IMR-90 (cell line): ENCODE results near the gene TENM4. TPM values are rescaled to one million over a fixed set of nuclear protein-coding genes. Genes with fewer than 3 reads are reported as not detected.

Source experiments
- ATAC-seq: fragments of 200-7000 bp; cut with Tn5 transposase; 2 replicates; pipeline ENCODE4 v1.9.1; 2020; ENCODE audit warnings: low read depth, mild to moderate bottlenecking, moderate library complexity
- BruUV-seq: library from RNA; stranded (reverse); fragments of 400-500 nt; replicated peaks from 2 replicates; lab custom pipeline; 2021; lab: Mats Ljungman, UMichigan
- CTCF ChIA-PET: fragments of 300-600 bp; formaldehyde crosslinking; extraction: SDS; loops from one replicate; lab custom pipeline; 2021; ENCODE audit warnings: antibody characterized with exemption; lab: Yijun Ruan, JAX
- POLR2A ChIA-PET: fragments of 300-600 bp; sonication (Branson Sonifier 250); formaldehyde crosslinking; loops from one replicate; lab custom pipeline; 2022; ENCODE audit warnings: antibody characterized with exemption; ENCODE audit not compliant: unreplicated experiment; lab: Charles Lee
- DNase-seq: peaks from one replicate; pipeline ENCODE4 v3.0.0; 2013
- H2AFZ ChIP-seq: replicated peaks from 2 replicates; pipeline ENCODE3; 2013; ENCODE audit warnings: low read length, mild to moderate bottlenecking; ENCODE audit not compliant: poor library complexity
- H2AK5ac ChIP-seq: 2 replicates; pipeline ENCODE4 v1.6.1; 2013; ENCODE audit warnings: low read depth, low read length, inconsistent platforms
- H2AK9ac ChIP-seq: replicated peaks from 2 replicates; pipeline ENCODE3; 2013; ENCODE audit warnings: mild to moderate bottlenecking, low read depth, low read length, moderate library complexity; ENCODE audit not compliant: poor library complexity
- H2BK120ac ChIP-seq: 2 replicates; pipeline ENCODE4 v1.6.1; 2013; ENCODE audit warnings: low read depth, low read length, inconsistent platforms
- H2BK15ac ChIP-seq: 3 replicates; pipeline ENCODE4 v1.6.1; 2013; ENCODE audit warnings: low read depth, low read length, inconsistent platforms
- H2BK20ac ChIP-seq: 2 replicates; pipeline ENCODE4 v1.6.1; 2013; ENCODE audit warnings: low read depth, mild to moderate bottlenecking, inconsistent platforms, low read length, moderate library complexity
- H2BK5ac ChIP-seq: 2 replicates; pipeline ENCODE4 v1.6.1; 2013; ENCODE audit warnings: mild to moderate bottlenecking, low read depth, low read length, inconsistent platforms; ENCODE audit not compliant: poor library complexity, severe bottlenecking
- H3K14ac ChIP-seq: replicated peaks from 2 replicates; pipeline ENCODE4 v1.6.1; 2013; ENCODE audit warnings: low read depth, low read length, inconsistent platforms
- H3K18ac ChIP-seq: 2 replicates; pipeline ENCODE4 v1.6.1; 2013; ENCODE audit warnings: low read depth, low read length, control low read depth
- H3K23ac ChIP-seq: 2 replicates; pipeline ENCODE4 v1.6.1; 2013; ENCODE audit warnings: low read depth, low read length, inconsistent platforms
- H3K27ac ChIP-seq: 2 replicates; pipeline ENCODE4 v1.5.1; 2013; ENCODE audit warnings: mild to moderate bottlenecking, control low read depth, low read length; ENCODE audit not compliant: insufficient read depth
- H3K27me3 ChIP-seq: 2 replicates; pipeline ENCODE4 v1.6.1; 2013; ENCODE audit warnings: low read length; ENCODE audit not compliant: control insufficient read depth, insufficient read depth
- H3K36me3 ChIP-seq: 2 replicates; pipeline ENCODE4 v1.6.1; 2013; ENCODE audit warnings: low read length, mixed read lengths; ENCODE audit not compliant: control insufficient read depth, insufficient read depth
- H3K4ac ChIP-seq: 2 replicates; pipeline ENCODE4 v1.6.1; 2013; ENCODE audit warnings: low read depth, low read length, inconsistent platforms
- H3K4me1 ChIP-seq: 2 replicates; pipeline ENCODE4 v1.6.1; 2013; ENCODE audit warnings: low read length, mixed read lengths; ENCODE audit not compliant: control insufficient read depth, insufficient read depth
- H3K4me2 ChIP-seq: 2 replicates; pipeline ENCODE4 v1.6.1; 2013; ENCODE audit warnings: low read depth, mild to moderate bottlenecking, control low read depth, low read length, moderate library complexity
- H3K4me3 ChIP-seq: 2 replicates; pipeline ENCODE4 v1.5.1; 2013; ENCODE audit warnings: low read depth, mild to moderate bottlenecking, control low read depth, low read length, moderate library complexity; ENCODE audit not compliant: insufficient read depth
- H3K56ac ChIP-seq: 2 replicates; pipeline ENCODE4 v1.6.1; 2013; ENCODE audit warnings: low read length, inconsistent platforms; ENCODE audit not compliant: insufficient read depth; ENCODE audit errors: extremely low read depth
- H3K79me1 ChIP-seq, 2 experiments: 2 replicates each; pipeline ENCODE4 v1.6.1; 2013; ENCODE audit warnings: low read length in 2 of 2, inconsistent platforms in 1 of 2, low read depth in 1 of 2
- H3K9ac ChIP-seq: 2 replicates; pipeline ENCODE4 v1.6.1; 2013; ENCODE audit warnings: low read depth, low read length, control low read depth
- H3K9me1 ChIP-seq: 2 replicates; pipeline ENCODE4 v1.6.1; 2013; ENCODE audit warnings: low read length, inconsistent platforms; ENCODE audit not compliant: insufficient read depth
- H3K9me3 ChIP-seq: 2 replicates; pipeline ENCODE4 v1.6.1; 2013; ENCODE audit warnings: low read length; ENCODE audit not compliant: control insufficient read depth, insufficient read depth
- H4K20me1 ChIP-seq: 2 replicates; pipeline ENCODE4 v1.6.1; 2013; ENCODE audit warnings: low read length, inconsistent platforms; ENCODE audit not compliant: insufficient read depth
- H4K5ac ChIP-seq: 2 replicates; pipeline ENCODE4 v1.6.1; 2013; ENCODE audit warnings: mild to moderate bottlenecking, low read depth, low read length, control low read depth
- H4K8ac ChIP-seq, 2 experiments: 2 replicates each; pipeline ENCODE4 v1.6.1; 2013; ENCODE audit warnings: low read depth in 2 of 2, low read length in 2 of 2, control low read depth in 1 of 2, inconsistent platforms in 1 of 2
- H4K91ac ChIP-seq: 2 replicates; pipeline ENCODE4 v1.6.1; 2013; ENCODE audit warnings: low read depth, low read length, inconsistent platforms; ENCODE audit not compliant: insufficient read depth
- BHLHE40 ChIP-seq: fragments of 150-350 bp; IDR thresholded peaks from 2 replicates; pipeline ENCODE4 v1.6.1; 2016; ENCODE audit warnings: mild to moderate bottlenecking, low read depth, low read length
- CEBPB ChIP-seq: IDR thresholded peaks from 2 replicates; pipeline ENCODE4 v1.6.1; 2012; ENCODE audit warnings: low read depth, low read length, improper control_type of control experiment
- CHD1 ChIP-seq: IDR thresholded peaks from 2 replicates; pipeline ENCODE4 v1.6.1; 2012; ENCODE audit warnings: low read depth, low read length, improper control_type of control experiment
- FOS ChIP-seq: fragments of 150-350 bp; IDR thresholded peaks from 2 replicates; pipeline ENCODE4 v1.6.1; 2016; ENCODE audit warnings: low read depth, low read length
- MAFK ChIP-seq: IDR thresholded peaks from 2 replicates; pipeline ENCODE4 v1.6.1; 2012; ENCODE audit warnings: low read depth, low read length, improper control_type of control experiment
- MAZ ChIP-seq: IDR thresholded peaks from 2 replicates; pipeline ENCODE4 v1.6.1; 2012; ENCODE audit warnings: low read depth, mild to moderate bottlenecking, low read length, improper control_type of control experiment, moderate library complexity, borderline replicate concordance
- MXI1 ChIP-seq: IDR thresholded peaks from 2 replicates; pipeline ENCODE4 v1.6.1; 2012; ENCODE audit warnings: low read depth, mild to moderate bottlenecking, low read length, moderate library complexity, borderline replicate concordance
- NFE2L2 ChIP-seq: fragments of 150-350 bp; IDR thresholded peaks from 2 replicates; pipeline ENCODE4 v1.6.1; 2016; ENCODE audit warnings: low read depth, mild to moderate bottlenecking, low read length
- POLR2A ChIP-seq: IDR thresholded peaks from 2 replicates; pipeline ENCODE4 v1.6.1; 2012; ENCODE audit warnings: mild to moderate bottlenecking, low read depth, low read length
- RAD21 ChIP-seq: IDR thresholded peaks from 2 replicates; pipeline ENCODE4 v1.6.1; 2012; ENCODE audit warnings: low read length, improper control_type of control experiment
- RCOR1 ChIP-seq: IDR thresholded peaks from 2 replicates; pipeline ENCODE4 v1.6.1; 2012; ENCODE audit warnings: mild to moderate bottlenecking, low read length, improper control_type of control experiment; ENCODE audit not compliant: insufficient replicate concordance
- RFX5 ChIP-seq: IDR thresholded peaks from 2 replicates; pipeline ENCODE4 v1.8.0; 2012; ENCODE audit warnings: low read depth, mild to moderate bottlenecking, low read length, moderate library complexity
- SMC3 ChIP-seq: fragments of 150-350 bp; IDR thresholded peaks from 2 replicates; pipeline ENCODE4 v1.6.1; 2016; ENCODE audit warnings: low read depth, mild to moderate bottlenecking, antibody characterized with exemption, low read length, moderate library complexity
- WGBS, 2 experiments: methylation state at CpG; one replicate each; pipeline versions ENCODE4 v1.1.5 to v1.1.7; 2013; ENCODE audit warnings: missing lambda C conversion rate in 2 of 2; ENCODE audit not compliant: insufficient read length in 1 of 2; ENCODE audit errors: extremely low coverage in 2 of 2; 5-methylcytosine and 5-hydroxymethylcytosine counted together
- dilution Hi-C: fragments of 300-500 bp; cut with HindIII; formaldehyde crosslinking; loops from one replicate; pipeline ENCODE4 v1.14.3; 2018; ENCODE audit warnings: low sequenced_read_pairs; ENCODE audit not compliant: unreplicated experiment
- in situ Hi-C: fragments of 300-500 bp; cut with MboI; formaldehyde crosslinking; loops from 3 replicates; pipeline ENCODE4 v1.14.3; 2019; ENCODE audit warnings: low sequenced_read_pairs, inconsistent platforms, mixed read lengths
- intact Hi-C: fragments of 100-400 bp; cut with micrococcal nuclease; formaldehyde crosslinking; loops from 2 replicates; pipeline ENCODE4 v1.10.0; 2022
- polyA plus RNA-seq, 3 experiments: library from polyadenylated mRNA; depleted of rRNA; stranded (reverse); fragments of >200 nt; gene quantifications; 2 replicates each; pipeline ENCODE4 v1.2.3, GENCODE V29; 2012; ENCODE audit warnings: low replicate concordance in 1 of 3
- total RNA-seq: library from RNA; depleted of rRNA; stranded (reverse); fragments of >200 nt; gene quantifications from 2 replicates; pipeline ENCODE4 v1.2.3, GENCODE V29; 2012
- TF ChIP-seq, protein P1 (sequence below): fragments of 150-350 bp; IDR thresholded peaks from 2 replicates; pipeline ENCODE4 v1.6.1; 2017; ENCODE audit warnings: mild to moderate bottlenecking, antibody characterized with exemption, low read length, low read depth
- TF ChIP-seq, protein P2 (sequence below): fragments of 150-350 bp; IDR thresholded peaks from 2 replicates; pipeline ENCODE4 v1.6.1; 2016; ENCODE audit warnings: low read depth, mild to moderate bottlenecking, low read length, moderate library complexity, borderline replicate concordance
- TF ChIP-seq, protein P3 (sequence below): conservative IDR thresholded peaks from 2 replicates; pipeline ENCODE4 v1.5.1; 2012; ENCODE audit warnings: mild to moderate bottlenecking, low read depth, low read length, improper control_type of control experiment

The TENM4 gene
- total and polyA plus RNA-seq, 2 of the 4 experiments (the other 2 are of a cell fraction), result 7.4 to 9.0 TPM

- Histone ChIP-seq H3K18ac (no peak overlapping the region), H2AK5ac (no peak overlapping the region), H3K4ac (no peak overlapping the region), H2BK120ac (no peak overlapping the region), H3K4me2 (no peak overlapping the region), H4K5ac (no peak overlapping the region), H3K4me1 (peaks cover 6% of the 10 kb centered on the region; the same call in 1 of the 2 replicates), H4K91ac (no peak overlapping the region), H4K8ac (no peak overlapping the region), H2AFZ (no peak overlapping the region), H3K9ac (no peak overlapping the region), H2BK15ac (no peak overlapping the region), H3K23ac (no peak overlapping the region), H3K36me3 (peaks cover 3% of the 10 kb centered on the region; the same call in 1 of the 2 replicates), H3K9me3 (no peaks in the 10 kb centered on the region), H3K79me1 (no peaks in the 10 kb centered on the region), H3K27ac (no peak overlapping the region), H3K56ac (no peak overlapping the region), H3K27me3 (no peaks in the 10 kb centered on the region), H3K14ac (no peak overlapping the region), H2AK9ac (no peak overlapping the region), H3K9me1 (peaks cover 3% of the 10 kb centered on the region; the same call in 1 of the 2 replicates), H4K20me1 (no peaks in the 10 kb centered on the region), H2BK20ac (no peak overlapping the region), H2BK5ac (no peak overlapping the region), H3K4me3 (no peak overlapping the region)
- dilution Hi-C loops (no loop called here), in situ Hi-C loops (no loop called here), intact Hi-C loops (no loop called here)
- no peak for TF ChIP-seq CEBPB
- TF ChIP-seq SMC3, result no peak
- no peak for TF ChIP-seq RCOR1
- no peak for TF ChIP-seq MAFK
- no peak for TF ChIP-seq NFE2L2
- no peak for TF ChIP-seq FOS
- TF ChIP-seq, protein P1, sequence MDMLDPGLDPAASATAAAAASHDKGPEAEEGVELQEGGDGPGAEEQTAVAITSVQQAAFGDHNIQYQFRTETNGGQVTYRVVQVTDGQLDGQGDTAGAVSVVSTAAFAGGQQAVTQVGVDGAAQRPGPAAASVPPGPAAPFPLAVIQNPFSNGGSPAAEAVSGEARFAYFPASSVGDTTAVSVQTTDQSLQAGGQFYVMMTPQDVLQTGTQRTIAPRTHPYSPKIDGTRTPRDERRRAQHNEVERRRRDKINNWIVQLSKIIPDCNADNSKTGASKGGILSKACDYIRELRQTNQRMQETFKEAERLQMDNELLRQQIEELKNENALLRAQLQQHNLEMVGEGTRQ, result no peak
- no peak for TF ChIP-seq BHLHE40
- TF ChIP-seq RFX5, result no peak
- no peak for TF ChIP-seq MXI1
- TF ChIP-seq CHD1, result no peak
- TF ChIP-seq, protein P2, sequence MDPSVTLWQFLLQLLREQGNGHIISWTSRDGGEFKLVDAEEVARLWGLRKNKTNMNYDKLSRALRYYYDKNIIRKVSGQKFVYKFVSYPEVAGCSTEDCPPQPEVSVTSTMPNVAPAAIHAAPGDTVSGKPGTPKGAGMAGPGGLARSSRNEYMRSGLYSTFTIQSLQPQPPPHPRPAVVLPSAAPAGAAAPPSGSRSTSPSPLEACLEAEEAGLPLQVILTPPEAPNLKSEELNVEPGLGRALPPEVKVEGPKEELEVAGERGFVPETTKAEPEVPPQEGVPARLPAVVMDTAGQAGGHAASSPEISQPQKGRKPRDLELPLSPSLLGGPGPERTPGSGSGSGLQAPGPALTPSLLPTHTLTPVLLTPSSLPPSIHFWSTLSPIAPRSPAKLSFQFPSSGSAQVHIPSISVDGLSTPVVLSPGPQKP, result no peak
- TF ChIP-seq, protein P3, sequence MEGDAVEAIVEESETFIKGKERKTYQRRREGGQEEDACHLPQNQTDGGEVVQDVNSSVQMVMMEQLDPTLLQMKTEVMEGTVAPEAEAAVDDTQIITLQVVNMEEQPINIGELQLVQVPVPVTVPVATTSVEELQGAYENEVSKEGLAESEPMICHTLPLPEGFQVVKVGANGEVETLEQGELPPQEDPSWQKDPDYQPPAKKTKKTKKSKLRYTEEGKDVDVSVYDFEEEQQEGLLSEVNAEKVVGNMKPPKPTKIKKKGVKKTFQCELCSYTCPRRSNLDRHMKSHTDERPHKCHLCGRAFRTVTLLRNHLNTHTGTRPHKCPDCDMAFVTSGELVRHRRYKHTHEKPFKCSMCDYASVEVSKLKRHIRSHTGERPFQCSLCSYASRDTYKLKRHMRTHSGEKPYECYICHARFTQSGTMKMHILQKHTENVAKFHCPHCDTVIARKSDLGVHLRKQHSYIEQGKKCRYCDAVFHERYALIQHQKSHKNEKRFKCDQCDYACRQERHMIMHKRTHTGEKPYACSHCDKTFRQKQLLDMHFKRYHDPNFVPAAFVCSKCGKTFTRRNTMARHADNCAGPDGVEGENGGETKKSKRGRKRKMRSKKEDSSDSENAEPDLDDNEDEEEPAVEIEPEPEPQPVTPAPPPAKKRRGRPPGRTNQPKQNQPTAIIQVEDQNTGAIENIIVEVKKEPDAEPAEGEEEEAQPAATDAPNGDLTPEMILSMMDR, result no peak
- TF ChIP-seq RAD21, result no peak
- no peak for TF ChIP-seq POLR2A
- TF ChIP-seq MAZ, result no peak
- ChIA-PET CTCF (no interaction called here), POLR2A (no interaction called here)
- BruUV-seq, result no TSS peak
- ATAC-seq, result no peak
- no CpG with 5 or more reads among the region's 3 CpGs for WGBS, 2 experiments
- no peak for DNase-seq
Observed at GRCh38 chr11:78772186-78772585, 668.6 kb downstream of the TENM4 start.
